IPS-11a (cell line): ENCODE data around the gene RUVBL2.

Source experiments
- H3K4me3 ChIP-seq: one replicate; pipeline ENCODE4 v1.5.1; 2013; ENCODE audit warnings: low read depth, low read length, control low read depth

Gene RUVBL2

GRCh38 chr19:48987323-48987722 is 6.4 kb upstream of the RUVBL2 start:
- no peak overlapping the region for H3K4me3 ChIP-seq

DNA sequence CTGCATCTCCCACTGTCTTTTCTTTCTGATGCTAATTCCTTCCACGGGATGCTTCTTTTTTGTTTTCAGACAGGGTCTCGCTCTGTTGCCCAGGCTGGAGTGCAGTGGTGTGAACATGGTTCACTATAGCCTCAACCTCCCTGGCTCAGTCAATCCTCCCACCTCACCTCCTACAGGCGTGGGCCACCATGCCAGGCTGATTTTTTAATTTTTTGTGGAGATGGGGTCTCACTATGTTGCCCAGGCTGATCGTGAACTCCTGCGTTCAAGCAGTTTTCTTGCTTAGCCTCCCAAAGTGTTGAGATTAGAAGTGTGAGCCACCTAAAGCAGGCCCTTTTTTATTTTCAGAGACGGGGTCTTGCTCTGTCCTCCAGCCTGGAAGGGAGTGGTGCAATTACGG is 5.4 kb upstream of the RUVBL2 start:
- H3K4me3 ChIP-seq: no peak overlapping the region

GRCh38 chr19:48988860-48989259 is 4.8 kb upstream of the RUVBL2 start:
- H3K4me3 ChIP-seq: no peak overlapping the region

GRCh38 chr19:48989701-48990291 is 3.9 kb upstream of the RUVBL2 start:
- H3K4me3 ChIP-seq: no peak overlapping the region

DNA sequence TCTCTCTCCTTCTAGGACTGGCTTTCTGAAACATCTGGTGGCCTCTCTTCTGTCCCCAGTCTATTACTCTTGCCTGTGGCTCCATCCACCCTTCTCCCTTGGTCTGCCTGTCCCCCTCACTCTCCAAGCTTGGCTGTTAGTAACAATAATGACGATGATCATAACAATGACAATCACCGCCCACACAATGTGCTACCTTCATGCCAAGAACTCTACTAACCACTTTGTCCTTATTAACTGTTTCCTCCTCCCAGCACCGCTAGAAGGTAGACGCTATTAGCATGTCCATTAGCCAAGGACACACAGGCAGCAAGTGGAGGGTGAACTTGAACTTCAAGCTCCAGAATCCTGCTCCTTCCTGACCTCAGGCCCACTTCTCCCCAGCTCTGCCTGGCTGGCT is 3.3 kb upstream of the RUVBL2 start:
- no peak overlapping the region for H3K4me3 ChIP-seq

- H3K4me3 ChIP-seq: no peak overlapping the region
Observed at GRCh38 chr19:48991011-48991609, 2.6 kb upstream of the RUVBL2 start.

DNA sequence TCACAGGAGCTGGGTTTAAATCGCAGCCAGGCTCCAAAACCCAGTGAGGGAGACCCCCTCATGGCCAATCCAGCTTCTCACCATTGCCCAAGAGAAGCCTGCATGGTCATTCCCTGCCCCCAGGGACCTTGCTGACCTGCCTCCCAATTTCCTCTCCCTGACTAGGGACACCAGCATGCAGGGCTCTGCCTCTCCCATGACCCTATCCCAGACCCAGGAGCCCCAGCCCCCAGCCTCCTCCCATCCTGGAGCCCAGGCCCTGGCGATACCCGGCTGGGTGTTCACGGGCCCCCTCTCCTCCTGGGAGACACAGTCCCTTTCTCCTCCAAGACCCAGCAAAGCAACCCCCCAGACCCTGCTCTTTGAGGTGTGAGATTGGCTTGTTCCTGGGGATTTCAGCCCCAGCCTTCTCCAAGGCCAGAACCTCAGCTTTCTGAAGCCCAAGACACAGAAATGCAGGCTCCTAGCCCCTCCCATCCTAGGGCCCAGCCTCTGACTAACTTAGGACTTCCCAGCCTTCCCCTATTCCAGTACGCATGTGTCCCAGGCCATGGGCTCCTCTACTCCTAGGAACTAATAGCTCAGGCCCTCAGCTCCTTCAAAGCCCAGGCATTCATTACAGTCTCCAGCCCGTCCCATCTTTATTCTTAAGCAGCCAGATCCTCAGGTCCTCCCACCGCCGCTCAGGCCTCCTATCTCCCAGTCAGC is 1.7 kb upstream of the RUVBL2 start:
- peak overlapping the region; percentile 70 for H3K4me3 ChIP-seq

DNA sequence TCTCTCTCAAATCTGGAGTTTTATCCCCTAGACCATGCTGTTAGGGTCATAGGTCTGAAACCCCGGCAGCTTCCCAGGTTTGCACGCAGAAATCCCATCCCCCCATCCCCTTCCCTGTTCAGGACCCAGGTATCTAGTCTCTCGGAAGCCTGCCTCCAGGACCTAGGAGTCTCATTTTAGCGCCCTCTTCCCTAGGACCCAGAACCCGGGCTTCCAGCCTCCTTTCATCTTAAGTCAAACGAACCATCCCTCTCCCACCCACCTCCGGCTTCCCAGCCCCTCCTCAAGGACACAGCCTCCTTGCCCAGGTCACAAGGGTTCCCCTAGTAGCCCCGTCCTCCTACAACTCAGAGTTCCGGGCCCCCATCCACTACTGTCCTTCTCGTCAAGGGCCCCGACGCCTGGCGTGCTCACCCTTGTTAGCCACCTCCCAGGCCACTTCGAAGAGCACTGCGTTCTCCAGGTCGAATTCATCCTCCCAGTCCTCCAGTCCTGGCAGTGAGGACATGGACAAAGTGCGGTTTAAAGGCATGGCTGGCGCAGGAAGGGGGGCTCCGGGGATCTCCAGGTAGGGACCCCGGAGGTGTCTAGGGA is 1.0 kb upstream of the RUVBL2 start:
- peak overlapping the region; percentile 70 for H3K4me3 ChIP-seq

GRCh38 chr19:48994035-48994386 is 324 bp downstream of the RUVBL2 start:
- peak overlapping the region; percentile 67 for H3K4me3 ChIP-seq

- H3K4me3 ChIP-seq: no peak overlapping the region
Observed at GRCh38 chr19:48997972-48998371, 4.3 kb downstream of the RUVBL2 start.

DNA sequence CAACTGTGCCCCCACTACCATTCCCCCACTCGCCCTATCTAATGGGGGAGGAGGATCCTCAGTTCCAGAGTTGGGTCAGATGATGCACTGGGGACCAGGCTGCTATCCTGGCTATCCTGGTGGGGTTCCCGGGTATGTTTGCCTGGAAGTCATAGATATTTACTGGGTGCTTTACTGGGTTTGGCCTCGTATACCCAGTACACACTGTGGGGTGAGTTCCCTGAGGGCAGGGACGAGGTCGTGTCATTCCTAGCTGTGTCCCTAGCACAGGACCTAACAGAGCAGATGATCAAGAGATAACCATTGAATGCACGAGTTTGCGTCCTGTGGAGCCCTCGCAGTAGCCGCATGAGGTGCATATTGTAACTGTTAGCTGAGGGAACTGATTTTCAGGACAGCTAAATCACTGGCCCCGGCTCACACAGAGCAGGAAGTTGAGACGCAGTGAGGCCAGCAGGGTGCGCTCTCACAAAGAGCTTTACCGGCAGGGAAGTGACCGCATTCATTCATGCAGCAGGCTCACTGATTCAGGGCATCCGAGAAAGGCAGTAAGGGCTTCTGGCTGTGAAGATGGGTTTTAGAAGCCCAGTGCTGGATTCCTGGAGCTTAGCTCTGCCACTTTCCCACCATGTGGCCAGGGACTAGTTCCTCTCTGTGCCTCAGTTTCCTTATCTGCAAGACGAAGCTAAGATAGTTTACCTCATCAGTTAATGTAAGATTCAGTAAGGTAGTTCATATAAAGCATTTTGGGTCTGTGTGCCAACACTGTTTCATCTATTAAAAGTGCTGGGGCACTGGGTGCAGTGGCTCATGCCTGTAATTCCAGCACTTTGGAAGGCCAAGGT is 6.0 kb downstream of the RUVBL2 start:
- no peak overlapping the region for H3K4me3 ChIP-seq

GRCh38 chr19:49004133-49004532 is 10.4 kb downstream of the RUVBL2 start:
- H3K4me3 ChIP-seq: no peak overlapping the region

DNA sequence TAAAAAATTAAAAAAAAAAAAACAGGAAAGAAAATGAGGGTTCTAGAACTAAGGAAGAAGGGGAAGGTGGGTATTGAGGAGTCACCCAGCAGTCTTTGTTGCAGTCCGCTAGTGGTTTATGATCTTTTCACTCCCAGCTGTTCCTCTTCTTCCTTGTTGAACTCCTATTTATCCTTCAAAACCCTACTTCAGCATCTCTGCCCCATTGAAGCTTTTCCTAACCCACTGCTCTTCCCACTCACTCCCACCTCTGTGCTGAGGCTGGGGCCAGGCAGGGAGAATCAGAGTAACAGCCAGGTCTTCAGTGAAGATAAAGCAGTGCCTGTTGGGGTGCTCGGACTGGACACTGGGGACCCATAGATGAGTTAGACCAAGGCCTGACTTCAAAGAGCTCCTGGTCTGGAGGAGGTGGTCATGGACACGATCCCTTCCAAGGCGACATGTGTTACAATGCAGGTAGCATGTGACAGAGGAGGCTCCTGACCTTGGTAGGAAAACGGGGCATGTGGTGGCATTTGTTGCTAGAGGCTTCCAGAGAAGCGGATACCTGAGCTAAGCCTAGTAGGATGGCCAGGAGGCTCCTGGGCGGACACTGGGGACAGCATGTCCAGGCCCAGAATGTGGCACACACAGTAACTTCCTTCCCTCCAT is 11.4 kb downstream of the RUVBL2 start:
- H3K4me3 ChIP-seq: no peak overlapping the region

DNA sequence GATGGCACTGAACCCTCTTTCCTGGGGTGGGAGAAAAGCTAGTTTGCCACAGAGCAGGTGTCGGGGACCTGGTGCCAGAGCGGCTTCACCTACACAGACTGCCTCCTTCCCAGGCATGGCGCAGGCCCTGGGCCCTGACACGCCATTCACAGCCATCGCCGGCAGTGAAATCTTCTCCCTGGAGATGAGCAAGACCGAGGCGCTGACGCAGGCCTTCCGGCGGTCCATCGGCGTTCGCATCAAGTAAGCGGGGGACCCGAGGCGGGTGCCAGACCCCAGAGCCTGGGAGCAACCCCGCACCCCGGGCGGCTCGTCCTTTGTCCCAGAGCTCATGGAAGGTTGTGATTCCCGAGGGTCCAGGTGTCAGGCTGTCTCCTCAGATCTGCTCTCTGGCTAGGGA is 13.2 kb downstream of the RUVBL2 start:
- no peak overlapping the region for H3K4me3 ChIP-seq

DNA sequence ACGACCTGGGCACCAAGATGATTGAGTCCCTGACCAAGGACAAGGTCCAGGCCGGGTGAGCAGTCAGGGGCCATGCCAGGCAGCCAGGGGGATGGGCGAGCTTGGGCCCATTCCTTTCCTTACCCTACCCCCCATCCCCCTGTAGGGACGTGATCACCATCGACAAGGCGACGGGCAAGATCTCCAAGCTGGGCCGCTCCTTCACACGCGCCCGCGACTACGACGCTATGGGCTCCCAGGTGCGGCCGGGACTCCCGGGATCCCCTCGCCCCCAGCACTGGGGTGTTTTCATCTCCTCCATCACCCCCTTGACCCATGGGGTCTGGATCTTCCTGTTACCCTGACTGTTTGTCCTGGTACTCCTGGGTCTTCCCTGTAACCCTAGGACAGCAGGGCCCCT is 16.1 kb downstream of the RUVBL2 start:
- no peak overlapping the region for H3K4me3 ChIP-seq

GRCh38 chr19:49010453-49010852 is 16.8 kb downstream of the RUVBL2 start:
- H3K4me3 ChIP-seq: no peak overlapping the region

DNA sequence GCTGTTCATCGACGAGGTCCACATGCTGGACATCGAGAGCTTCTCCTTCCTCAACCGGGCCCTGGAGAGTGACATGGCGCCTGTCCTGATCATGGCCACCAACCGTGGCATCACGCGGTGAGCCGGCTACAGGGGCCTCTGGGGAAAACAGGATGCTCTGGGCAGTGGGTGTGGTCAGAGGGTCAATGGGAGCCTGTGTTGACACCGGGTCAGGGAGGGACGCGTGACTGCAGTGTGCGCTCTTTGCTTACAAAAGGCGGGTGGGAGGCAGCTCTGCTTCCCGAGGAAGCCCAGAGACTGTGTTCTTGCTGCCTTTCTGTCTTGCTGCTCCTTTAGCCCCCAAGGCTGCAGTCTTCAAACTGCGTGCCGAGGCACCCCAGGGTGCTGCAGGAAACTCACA is 17.5 kb downstream of the RUVBL2 start:
- no peak overlapping the region for H3K4me3 ChIP-seq

GRCh38 chr19:49014123-49014869 is 20.6 kb downstream of the RUVBL2 start:
- no peak overlapping the region for H3K4me3 ChIP-seq

DNA sequence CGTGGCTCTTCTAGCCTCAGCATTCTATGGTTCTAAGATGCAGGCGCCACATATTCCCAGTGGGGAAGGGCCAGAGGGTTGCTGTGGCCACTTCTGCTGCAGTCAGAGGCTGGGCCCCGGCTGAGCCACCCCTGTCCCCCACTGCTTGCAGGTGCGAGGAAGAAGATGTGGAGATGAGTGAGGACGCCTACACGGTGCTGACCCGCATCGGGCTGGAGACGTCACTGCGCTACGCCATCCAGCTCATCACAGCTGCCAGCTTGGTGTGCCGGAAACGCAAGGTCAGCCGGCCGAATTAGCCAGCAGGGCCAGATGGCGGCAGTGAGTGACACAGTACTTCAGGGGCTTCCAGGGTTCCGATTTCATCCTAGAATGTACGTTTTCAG is 21.2 kb downstream of the RUVBL2 start:
- no peak overlapping the region for H3K4me3 ChIP-seq
